WTC11 (cell line): ENCODE results near the gene STON2.

ENCODE experiments used
- CREB1 ChIP-seq: sonication (generic); formaldehyde crosslinking; IDR thresholded peaks from 2 replicates; pipeline ENCODE4 v1.8.0; 2023; ENCODE audit warnings: mild to moderate bottlenecking, missing genetic modification reagents
- E2F4 ChIP-seq: sonication (generic); formaldehyde crosslinking; IDR thresholded peaks from 2 replicates; pipeline ENCODE4 v1.8.1; 2022; ENCODE audit warnings: low read depth, mild to moderate bottlenecking, moderate library complexity, missing genetic modification reagents, borderline replicate concordance
- ELF4 ChIP-seq: sonication (generic); formaldehyde crosslinking; IDR thresholded peaks from 2 replicates; pipeline ENCODE4 v1.8.1; 2022; ENCODE audit warnings: low read depth, mild to moderate bottlenecking, moderate library complexity, missing genetic modification reagents
- JUN ChIP-seq: sonication (generic); formaldehyde crosslinking; IDR thresholded peaks from 2 replicates; pipeline ENCODE4 v1.8.0; 2023; ENCODE audit warnings: mild to moderate bottlenecking, missing genetic modification reagents
- MLX ChIP-seq: sonication (generic); formaldehyde crosslinking; IDR thresholded peaks from 2 replicates; pipeline ENCODE4 v1.8.1; 2023; ENCODE audit warnings: mild to moderate bottlenecking, missing genetic modification reagents, moderate library complexity
- SP1 ChIP-seq: sonication (generic); formaldehyde crosslinking; conservative IDR thresholded peaks from 2 replicates; pipeline ENCODE4 v1.8.1; 2022; ENCODE audit warnings: missing genetic modification reagents
- TCF7 ChIP-seq: sonication (generic); formaldehyde crosslinking; IDR thresholded peaks from 2 replicates; pipeline ENCODE4 v1.8.0; 2022; ENCODE audit warnings: mild to moderate bottlenecking, low read depth, missing genetic modification reagents, moderate library complexity
- TEAD4 ChIP-seq: sonication (generic); formaldehyde crosslinking; IDR thresholded peaks from 2 replicates; pipeline ENCODE4 v1.8.0; 2022; ENCODE audit warnings: mild to moderate bottlenecking, missing genetic modification reagents
- TF ChIP-seq, protein P1 (sequence below): fragments of 200-600 bp; IDR thresholded peaks from 2 replicates; pipeline ENCODE4 v1.8.0; 2022; ENCODE audit warnings: antibody characterized with exemption
- TF ChIP-seq, protein P2 (sequence below): fragments of 250-450 bp; sonication (Bioruptor Pico); IDR thresholded peaks from 2 replicates; pipeline ENCODE4 v2.1.2; 2022; ENCODE audit warnings: mild to moderate bottlenecking, moderate library complexity
- TF ChIP-seq, protein P3 (sequence below): sonication (generic); formaldehyde crosslinking; IDR thresholded peaks from 2 replicates; pipeline ENCODE4 v1.8.0; 2023; ENCODE audit warnings: mild to moderate bottlenecking, missing genetic modification reagents
- TF ChIP-seq, protein P4 (sequence below): sonication (generic); formaldehyde crosslinking; IDR thresholded peaks from 2 replicates; pipeline ENCODE4 v1.8.1; 2022; ENCODE audit warnings: missing genetic modification reagents, borderline replicate concordance
- TF ChIP-seq, protein P5 (sequence below): sonication (generic); formaldehyde crosslinking; IDR thresholded peaks from 2 replicates; pipeline ENCODE4 v1.8.1; 2022; ENCODE audit warnings: low read depth, missing genetic modification reagents, borderline replicate concordance

DNA sequence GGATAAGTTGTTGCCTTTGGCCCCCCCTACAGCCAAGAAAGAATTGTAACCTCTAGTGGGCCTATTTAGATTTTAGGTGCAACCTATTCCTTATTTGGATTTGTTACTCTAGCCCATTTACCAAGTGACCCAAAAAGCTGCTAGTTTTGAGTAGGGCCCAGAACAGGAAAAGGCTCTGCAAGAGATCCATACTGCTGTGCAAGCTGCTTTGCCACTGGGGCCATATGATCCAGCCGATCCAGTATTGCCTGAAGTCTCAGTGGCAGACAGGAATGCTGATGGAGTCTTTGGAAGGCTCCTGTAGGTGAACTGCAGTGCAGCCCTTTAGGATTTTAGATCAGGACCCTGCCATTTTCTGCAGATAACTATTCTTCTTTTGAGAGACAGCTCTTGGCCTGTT lies 166.5 kb downstream of the STON2 start:
- no peak for TF ChIP-seq JUN (CRISPR knock-in tag)
- TF ChIP-seq TEAD4 (CRISPR knock-in tag) = no peak
- TF ChIP-seq, protein P1, sequence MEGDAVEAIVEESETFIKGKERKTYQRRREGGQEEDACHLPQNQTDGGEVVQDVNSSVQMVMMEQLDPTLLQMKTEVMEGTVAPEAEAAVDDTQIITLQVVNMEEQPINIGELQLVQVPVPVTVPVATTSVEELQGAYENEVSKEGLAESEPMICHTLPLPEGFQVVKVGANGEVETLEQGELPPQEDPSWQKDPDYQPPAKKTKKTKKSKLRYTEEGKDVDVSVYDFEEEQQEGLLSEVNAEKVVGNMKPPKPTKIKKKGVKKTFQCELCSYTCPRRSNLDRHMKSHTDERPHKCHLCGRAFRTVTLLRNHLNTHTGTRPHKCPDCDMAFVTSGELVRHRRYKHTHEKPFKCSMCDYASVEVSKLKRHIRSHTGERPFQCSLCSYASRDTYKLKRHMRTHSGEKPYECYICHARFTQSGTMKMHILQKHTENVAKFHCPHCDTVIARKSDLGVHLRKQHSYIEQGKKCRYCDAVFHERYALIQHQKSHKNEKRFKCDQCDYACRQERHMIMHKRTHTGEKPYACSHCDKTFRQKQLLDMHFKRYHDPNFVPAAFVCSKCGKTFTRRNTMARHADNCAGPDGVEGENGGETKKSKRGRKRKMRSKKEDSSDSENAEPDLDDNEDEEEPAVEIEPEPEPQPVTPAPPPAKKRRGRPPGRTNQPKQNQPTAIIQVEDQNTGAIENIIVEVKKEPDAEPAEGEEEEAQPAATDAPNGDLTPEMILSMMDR = no peak
- TF ChIP-seq, protein P2, sequence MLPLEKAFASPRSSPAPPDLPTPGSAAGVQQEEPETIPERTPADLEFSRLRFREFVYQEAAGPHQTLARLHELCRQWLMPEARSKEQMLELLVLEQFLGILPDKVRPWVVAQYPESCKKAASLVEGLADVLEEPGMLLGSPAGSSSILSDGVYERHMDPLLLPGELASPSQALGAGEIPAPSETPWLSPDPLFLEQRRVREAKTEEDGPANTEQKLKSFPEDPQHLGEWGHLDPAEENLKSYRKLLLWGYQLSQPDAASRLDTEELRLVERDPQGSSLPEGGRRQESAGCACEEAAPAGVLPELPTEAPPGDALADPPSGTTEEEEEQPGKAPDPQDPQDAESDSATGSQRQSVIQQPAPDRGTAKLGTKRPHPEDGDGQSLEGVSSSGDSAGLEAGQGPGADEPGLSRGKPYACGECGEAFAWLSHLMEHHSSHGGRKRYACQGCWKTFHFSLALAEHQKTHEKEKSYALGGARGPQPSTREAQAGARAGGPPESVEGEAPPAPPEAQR = no peak
- TF ChIP-seq SP1 (CRISPR knock-in tag) = no peak
- TF ChIP-seq MLX (CRISPR knock-in tag) = no peak
- no peak for TF ChIP-seq CREB1 (CRISPR knock-in tag)
- TF ChIP-seq, protein P3, sequence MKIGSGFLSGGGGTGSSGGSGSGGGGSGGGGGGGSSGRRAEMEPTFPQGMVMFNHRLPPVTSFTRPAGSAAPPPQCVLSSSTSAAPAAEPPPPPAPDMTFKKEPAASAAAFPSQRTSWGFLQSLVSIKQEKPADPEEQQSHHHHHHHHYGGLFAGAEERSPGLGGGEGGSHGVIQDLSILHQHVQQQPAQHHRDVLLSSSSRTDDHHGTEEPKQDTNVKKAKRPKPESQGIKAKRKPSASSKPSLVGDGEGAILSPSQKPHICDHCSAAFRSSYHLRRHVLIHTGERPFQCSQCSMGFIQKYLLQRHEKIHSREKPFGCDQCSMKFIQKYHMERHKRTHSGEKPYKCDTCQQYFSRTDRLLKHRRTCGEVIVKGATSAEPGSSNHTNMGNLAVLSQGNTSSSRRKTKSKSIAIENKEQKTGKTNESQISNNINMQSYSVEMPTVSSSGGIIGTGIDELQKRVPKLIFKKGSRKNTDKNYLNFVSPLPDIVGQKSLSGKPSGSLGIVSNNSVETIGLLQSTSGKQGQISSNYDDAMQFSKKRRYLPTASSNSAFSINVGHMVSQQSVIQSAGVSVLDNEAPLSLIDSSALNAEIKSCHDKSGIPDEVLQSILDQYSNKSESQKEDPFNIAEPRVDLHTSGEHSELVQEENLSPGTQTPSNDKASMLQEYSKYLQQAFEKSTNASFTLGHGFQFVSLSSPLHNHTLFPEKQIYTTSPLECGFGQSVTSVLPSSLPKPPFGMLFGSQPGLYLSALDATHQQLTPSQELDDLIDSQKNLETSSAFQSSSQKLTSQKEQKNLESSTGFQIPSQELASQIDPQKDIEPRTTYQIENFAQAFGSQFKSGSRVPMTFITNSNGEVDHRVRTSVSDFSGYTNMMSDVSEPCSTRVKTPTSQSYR (CRISPR knock-in tag) = no peak
- no peak for TF ChIP-seq TCF7 (CRISPR knock-in tag)
- TF ChIP-seq, protein P4, sequence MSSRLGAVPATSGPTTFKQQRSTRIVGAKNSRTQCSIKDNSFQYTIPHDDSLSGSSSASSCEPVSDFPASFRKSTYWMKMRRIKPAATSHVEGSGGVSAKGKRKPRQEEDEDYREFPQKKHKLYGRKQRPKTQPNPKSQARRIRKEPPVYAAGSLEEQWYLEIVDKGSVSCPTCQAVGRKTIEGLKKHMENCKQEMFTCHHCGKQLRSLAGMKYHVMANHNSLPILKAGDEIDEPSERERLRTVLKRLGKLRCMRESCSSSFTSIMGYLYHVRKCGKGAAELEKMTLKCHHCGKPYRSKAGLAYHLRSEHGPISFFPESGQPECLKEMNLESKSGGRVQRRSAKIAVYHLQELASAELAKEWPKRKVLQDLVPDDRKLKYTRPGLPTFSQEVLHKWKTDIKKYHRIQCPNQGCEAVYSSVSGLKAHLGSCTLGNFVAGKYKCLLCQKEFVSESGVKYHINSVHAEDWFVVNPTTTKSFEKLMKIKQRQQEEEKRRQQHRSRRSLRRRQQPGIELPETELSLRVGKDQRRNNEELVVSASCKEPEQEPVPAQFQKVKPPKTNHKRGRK (CRISPR knock-in tag) = no peak
- no peak for TF ChIP-seq E2F4 (CRISPR knock-in tag)
- no peak for TF ChIP-seq ELF4
- TF ChIP-seq, protein P5, sequence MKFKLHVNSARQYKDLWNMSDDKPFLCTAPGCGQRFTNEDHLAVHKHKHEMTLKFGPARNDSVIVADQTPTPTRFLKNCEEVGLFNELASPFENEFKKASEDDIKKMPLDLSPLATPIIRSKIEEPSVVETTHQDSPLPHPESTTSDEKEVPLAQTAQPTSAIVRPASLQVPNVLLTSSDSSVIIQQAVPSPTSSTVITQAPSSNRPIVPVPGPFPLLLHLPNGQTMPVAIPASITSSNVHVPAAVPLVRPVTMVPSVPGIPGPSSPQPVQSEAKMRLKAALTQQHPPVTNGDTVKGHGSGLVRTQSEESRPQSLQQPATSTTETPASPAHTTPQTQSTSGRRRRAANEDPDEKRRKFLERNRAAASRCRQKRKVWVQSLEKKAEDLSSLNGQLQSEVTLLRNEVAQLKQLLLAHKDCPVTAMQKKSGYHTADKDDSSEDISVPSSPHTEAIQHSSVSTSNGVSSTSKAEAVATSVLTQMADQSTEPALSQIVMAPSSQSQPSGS (CRISPR knock-in tag) = no peak
